ENCODE measurements around the gene CACNA1F. TPM values are rescaled to one million over a fixed set of nuclear protein-coding genes. Genes with fewer than 3 reads are reported as not detected.

The CACNA1F gene
- total RNA-seq, 1 donor from 2014 or later: 0.07 TPM

DNA sequence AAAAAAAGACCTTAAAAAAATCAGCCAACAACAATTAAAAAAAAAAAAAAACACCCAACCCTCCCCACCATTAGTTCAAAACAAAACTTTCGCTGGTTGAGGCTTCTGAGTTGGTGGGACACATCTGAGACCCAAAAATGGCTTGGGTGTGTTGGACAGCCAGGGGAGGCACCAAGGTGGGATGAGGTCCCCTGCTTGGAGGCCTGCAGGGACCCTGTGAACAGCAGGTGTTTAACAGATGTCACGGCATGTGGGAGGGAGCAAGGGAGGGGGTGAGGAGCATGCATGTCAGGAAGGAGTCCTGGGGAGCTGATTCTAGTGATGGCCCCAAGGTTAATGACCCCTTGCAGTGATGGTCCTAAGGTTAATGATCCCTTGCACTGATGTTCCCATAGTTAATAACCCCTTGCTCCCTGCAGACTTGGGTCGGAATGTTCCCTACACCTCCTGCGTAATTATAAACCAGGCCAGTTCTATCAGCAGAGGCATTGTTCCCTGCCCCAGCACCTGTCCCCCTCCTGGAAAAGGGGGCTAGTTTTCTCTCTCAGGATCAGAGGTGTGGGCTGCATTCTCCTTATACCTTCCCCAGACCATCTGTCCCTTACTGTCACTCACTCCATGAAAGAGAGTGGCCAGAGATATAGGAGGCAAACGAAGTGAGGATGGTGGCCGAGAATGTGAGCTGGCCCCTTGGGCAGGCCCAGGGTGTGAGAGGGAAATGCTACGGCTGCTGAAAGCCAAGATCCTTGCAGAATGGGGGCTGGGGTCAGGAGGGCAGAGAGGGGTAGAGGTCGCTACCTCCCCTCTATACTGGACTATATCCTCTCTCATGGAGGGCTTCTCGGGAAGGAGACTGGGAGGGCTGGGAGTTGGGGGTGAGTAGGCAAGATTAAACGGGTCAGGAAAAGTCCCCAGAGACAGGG is 33.6 kb upstream of the CACNA1F start:
- no peaks in the 10 kb centered on the region for H3K9me3 Mint-ChIP-seq
- peak overlapping the region; percentile 100 for H3K27ac Mint-ChIP-seq
- H3K36me3 Mint-ChIP-seq (ENCODE audit: low read depth): peaks cover 9% of the 10 kb centered on the region
- peak overlapping the region; percentile 99 for H3K4me3 Mint-ChIP-seq
- DNase-seq: no peak
- intact Hi-C loops (cut with micrococcal nuclease): no loop called here
- H3K27me3 Mint-ChIP-seq: no peaks in the 10 kb centered on the region
- H3K4me1 Mint-ChIP-seq: peaks cover 49% of the 10 kb centered on the region

DNA sequence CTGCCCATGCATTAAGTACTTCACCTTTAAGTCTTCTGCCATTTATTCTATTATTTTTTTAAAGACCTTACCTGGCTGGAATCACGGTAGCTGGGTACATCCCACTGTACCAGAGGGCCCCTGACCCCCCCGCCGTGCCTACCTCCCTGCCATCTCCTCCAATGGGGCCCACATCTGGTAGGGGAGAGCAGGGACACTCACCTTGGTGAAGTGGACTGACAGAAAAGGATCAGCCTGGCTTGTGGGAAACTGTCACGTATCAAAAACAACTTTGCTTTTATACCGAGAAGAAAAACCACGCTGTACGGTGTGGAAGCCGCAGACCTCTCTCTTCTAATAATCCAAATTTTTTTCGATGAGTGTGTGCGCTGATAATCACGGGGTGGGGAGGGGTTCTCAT is 31.3 kb upstream of the CACNA1F start, which contains the start of gene FOXP3:
FOXP3 (minus strand) TSS at position 251 of the 400 bp plus-strand sequence. CDS start 6,205 bp downstream, outside the sequence.
- Mint-ChIP-seq H3K9me3 (no peaks in the 10 kb centered on the region), H3K27me3 (no peaks in the 10 kb centered on the region), H3K27ac (peak within 1 kb of the TSS; percentile 73), H3K4me1 (peaks cover 47% of the 10 kb centered on the region), H3K4me3 (peak within 1 kb of the TSS; percentile 80), H3K36me3 (ENCODE audit: low read depth) (peaks cover 2% of the 10 kb centered on the region)
- intact Hi-C loops (cut with micrococcal nuclease): loop anchor here (2.0 kb wide), 1 partner anchor 30 kb away; the partner anchor contains the start of gene CCDC22
- DNase-seq: no peak

DNA sequence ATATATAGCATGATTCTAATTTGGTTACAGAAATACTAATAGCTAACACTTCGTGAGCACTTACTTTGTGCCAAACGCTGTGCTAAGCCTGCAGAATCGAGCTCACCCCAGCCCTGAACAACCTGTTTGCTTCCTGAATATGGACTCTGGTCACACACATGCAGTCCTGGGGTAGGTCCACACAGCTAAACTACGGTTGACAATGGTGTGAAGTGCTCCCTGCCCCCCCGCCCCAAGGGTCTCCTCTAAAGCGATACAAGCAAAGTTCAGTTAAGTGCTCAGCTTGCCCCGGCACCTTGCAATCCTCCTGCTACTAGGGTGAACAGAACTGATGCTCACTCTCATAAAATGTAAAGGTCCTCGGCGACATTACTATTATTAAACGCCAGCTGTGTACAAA is 30.5 kb upstream of the CACNA1F start:
- H3K36me3 Mint-ChIP-seq (ENCODE audit: low read depth): peaks cover 3% of the 10 kb centered on the region
- no peaks in the 10 kb centered on the region for H3K9me3 Mint-ChIP-seq
- no peaks in the 10 kb centered on the region for H3K27me3 Mint-ChIP-seq
- peak overlapping the region; percentile 73 for H3K27ac Mint-ChIP-seq
- intact Hi-C loops (cut with micrococcal nuclease): loop anchor here (2.0 kb wide), 1 partner anchor 29 kb away; the partner anchor contains the start of gene CCDC22
- H3K4me1 Mint-ChIP-seq: peaks cover 48% of the 10 kb centered on the region
- peak overlapping the region; percentile 80 for H3K4me3 Mint-ChIP-seq
- DNase-seq: no peak

DNA sequence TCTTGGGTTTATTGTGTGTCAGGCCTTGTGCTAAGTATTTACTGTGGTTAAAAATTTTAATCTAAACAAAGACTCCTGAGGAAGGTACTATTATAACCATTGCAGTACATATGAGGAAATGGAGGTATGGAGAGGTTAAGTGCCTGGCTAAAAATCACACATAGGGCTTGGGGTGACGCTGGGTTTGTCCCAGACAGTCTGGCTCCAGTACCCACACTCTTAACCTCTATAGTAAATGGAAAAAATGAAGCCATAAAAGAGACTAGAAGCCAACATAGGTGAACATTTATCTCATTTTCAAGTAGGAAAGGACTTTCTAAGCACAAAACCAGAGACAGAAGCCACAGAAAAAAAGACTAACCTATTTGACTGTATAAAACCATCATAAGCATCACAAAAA is 29.5 kb upstream of the CACNA1F start:
- Mint-ChIP-seq H3K36me3 (ENCODE audit: low read depth) (peaks cover 3% of the 10 kb centered on the region), H3K4me3 (peak overlapping the region; percentile 80), H3K9me3 (no peaks in the 10 kb centered on the region), H3K27me3 (no peaks in the 10 kb centered on the region), H3K27ac (peak overlapping the region; percentile 22), H3K4me1 (peaks cover 45% of the 10 kb centered on the region)
- intact Hi-C loops (cut with micrococcal nuclease): no loop called here
- no peak for DNase-seq

DNA sequence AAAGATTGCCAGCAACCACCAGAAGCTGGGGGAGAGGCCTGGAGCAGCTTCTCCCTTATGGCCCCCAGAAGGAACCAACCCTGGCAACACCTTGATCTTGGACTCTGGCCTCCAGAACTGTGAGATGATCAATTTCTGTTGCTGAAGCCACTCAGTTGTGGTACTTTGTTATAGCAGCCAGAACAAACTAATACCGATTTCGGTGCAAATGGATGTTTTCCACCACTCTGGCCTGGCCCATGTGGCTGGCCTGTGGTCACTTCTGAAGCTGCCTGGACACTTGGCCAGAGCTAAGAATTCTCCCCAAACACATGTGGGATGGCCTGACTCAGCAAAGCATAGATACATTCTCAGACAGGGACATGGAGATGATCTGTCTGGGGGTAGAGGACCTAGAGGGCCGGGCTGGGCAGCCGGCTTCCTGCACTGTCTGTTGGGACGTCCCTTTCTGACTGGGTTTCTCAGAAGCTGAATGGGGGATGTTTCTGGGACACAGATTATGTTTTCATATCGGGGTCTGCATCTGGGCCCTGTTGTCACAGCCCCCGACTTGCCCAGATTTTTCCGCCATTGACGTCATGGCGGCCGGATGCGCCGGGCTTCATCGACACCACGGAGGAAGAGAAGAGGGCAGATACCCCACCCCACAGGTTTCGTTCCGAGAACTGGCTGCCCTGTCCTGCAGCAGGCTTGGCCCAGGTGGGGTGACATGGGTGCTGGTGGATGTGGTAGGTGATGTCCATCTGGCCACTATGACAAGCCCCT is 27.3 kb upstream of the CACNA1F start:
- peaks cover 3% of the 10 kb centered on the region for H3K36me3 Mint-ChIP-seq (ENCODE audit: low read depth)
- no peak for DNase-seq
- no peak overlapping the region for H3K4me3 Mint-ChIP-seq
- no peaks in the 10 kb centered on the region for H3K9me3 Mint-ChIP-seq
- no peak overlapping the region for H3K27ac Mint-ChIP-seq
- intact Hi-C loops (cut with micrococcal nuclease): no loop called here
- no peaks in the 10 kb centered on the region for H3K27me3 Mint-ChIP-seq
- peaks cover 40% of the 10 kb centered on the region for H3K4me1 Mint-ChIP-seq

DNA sequence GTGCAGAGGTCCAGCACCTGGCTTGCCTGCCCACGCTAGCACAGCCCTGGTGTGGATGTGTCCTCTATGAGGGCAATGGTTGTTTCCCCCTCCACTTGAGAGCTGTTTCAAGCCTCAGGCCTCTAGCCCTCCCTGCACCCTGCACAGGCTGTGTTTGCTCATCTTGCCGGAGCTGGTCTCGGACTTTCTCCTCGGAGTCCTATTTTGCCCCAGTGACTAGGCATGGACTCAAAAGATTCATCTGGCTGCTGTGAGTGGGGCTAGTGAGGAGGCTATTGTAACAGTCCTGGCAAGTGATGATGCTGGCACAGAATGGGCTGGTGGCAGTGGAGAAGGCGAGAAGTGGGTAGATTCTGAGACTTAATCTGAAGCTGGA is 25.6 kb upstream of the CACNA1F start:
- no peak for DNase-seq
- Mint-ChIP-seq H3K27ac (no peak overlapping the region), H3K36me3 (ENCODE audit: low read depth) (peaks cover 3% of the 10 kb centered on the region), H3K4me1 (peaks cover 28% of the 10 kb centered on the region), H3K9me3 (no peaks in the 10 kb centered on the region), H3K27me3 (no peaks in the 10 kb centered on the region), H3K4me3 (no peak overlapping the region)
- intact Hi-C loops (cut with micrococcal nuclease): no loop called here

DNA sequence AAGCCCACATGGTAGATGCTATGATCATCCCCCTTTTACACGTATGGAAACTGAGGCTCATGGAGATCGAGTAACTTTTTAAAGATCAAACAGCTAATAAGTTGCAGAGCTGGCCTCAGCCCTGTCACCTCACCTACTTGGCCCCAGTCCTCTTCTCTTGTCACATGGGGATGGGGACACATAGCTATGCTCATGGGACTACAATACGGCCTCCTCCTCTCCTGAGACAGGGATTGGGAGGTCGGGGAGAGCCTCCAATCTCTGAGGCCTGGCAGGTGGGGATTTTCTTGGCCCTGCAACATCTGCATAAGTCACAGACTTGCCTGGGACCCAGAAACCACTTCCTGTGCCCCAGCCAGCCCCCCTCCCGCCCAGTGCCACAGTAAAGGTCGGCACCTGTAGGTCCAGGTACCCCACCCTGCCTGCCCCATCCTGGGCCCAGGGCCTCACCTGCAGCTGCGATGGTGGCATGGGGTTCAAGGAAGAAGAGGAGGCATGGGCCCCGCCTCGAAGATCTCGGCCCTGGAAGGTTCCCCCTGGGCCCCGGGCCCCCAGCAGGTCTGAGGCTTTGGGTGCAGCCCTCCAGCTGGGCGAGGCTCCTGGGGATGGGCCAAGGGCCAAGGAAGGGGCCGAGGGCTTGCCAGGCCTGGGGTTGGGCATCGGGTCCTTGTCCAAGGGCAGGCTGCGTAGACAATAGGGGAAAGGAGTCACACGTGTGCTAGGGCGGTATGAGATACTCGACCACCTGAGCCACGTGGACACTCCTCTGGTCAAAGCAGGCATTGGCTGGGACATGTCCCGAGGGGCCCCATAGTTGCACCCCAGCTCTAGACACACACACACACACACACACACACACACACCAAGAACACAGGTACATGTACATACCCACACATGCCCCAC is 25.0 kb upstream of the CACNA1F start:
- intact Hi-C loops (cut with micrococcal nuclease): no loop called here
- no peaks in the 10 kb centered on the region for H3K27me3 Mint-ChIP-seq
- peak; percentile 63 for DNase-seq
- peaks cover 3% of the 10 kb centered on the region for H3K36me3 Mint-ChIP-seq (ENCODE audit: low read depth)
- H3K4me3 Mint-ChIP-seq: no peak overlapping the region
- no peaks in the 10 kb centered on the region for H3K9me3 Mint-ChIP-seq
- no peak overlapping the region for H3K27ac Mint-ChIP-seq
- H3K4me1 Mint-ChIP-seq: peaks cover 26% of the 10 kb centered on the region

DNA sequence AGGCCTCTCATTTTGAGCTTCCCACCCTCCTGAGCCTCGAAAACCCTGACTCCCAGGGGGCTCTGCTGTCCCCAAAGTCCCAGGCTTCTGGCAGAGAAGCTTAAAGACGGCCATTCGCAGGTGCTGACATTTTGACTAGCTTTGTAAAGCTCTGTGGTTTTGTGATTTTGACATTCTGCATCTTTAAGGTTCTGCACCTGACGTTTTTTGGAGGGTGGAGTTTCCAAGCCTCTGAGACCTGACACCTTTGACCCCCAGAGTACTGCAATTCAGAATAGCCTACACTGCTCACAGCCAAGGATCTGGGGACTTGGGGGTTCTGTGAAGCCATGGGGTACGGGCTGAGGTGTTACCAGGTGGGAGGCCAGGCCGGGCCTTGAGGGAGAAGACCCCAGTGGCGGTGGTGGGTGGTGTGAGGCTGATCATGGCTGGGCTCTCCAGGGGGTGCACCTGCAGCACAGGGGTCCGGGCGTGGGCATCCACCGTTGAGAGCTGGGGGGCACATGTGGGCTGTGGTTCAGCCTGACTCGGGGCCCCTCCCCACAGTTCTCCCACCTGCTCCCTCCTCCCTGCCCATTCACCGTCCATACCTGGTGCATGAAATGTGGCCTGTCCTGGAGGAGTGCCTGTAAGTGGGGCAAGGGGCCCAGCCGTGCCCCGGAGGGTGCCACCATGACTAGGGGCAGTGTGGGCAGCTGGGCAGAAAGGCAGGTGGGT is 24.1 kb upstream of the CACNA1F start:
- H3K4me3 Mint-ChIP-seq: no peak overlapping the region
- peaks cover 19% of the 10 kb centered on the region for H3K4me1 Mint-ChIP-seq
- intact Hi-C loops (cut with micrococcal nuclease): no loop called here
- H3K27ac Mint-ChIP-seq: no peak overlapping the region
- DNase-seq: no peak
- peaks cover 8% of the 10 kb centered on the region for H3K36me3 Mint-ChIP-seq (ENCODE audit: low read depth)
- no peaks in the 10 kb centered on the region for H3K27me3 Mint-ChIP-seq
- H3K9me3 Mint-ChIP-seq: no peaks in the 10 kb centered on the region

DNA sequence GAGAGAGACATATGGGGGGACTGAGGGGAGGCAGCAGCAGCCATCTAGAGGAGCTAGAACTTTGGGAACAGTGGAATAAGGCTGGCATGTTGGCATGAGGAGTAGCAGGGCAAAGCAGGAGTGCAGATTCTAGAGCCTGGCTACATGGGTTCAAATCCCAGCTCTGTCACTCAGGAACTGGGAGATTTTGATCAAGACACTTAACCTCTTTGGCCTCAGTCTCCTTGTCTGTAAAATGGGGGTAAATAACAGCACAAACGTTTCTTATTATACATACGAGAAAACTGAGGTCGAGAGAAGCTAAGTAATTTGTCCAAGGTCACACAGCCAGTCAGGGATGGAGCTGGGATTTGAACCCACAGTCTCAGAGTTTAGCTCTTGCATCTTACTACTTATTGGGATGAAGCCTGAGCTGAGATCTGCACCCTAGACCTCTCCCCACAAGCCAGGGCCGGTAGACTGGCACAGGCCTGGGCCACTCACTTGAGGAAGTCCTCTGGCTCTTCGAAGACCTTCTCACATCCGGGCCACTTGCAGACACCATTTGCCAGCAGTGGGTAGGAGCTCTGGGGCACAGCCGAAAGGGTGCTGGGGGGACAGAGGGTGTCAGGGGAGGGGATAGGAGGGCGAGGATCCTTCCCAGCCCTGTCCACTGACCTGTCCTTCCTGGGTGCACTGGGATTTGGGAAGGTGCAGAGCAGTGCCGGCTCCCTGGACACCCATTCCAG is 23.3 kb upstream of the CACNA1F start:
- H3K9me3 Mint-ChIP-seq: no peaks in the 10 kb centered on the region
- H3K36me3 Mint-ChIP-seq (ENCODE audit: low read depth): peaks cover 8% of the 10 kb centered on the region
- no peak overlapping the region for H3K4me3 Mint-ChIP-seq
- H3K27me3 Mint-ChIP-seq: no peaks in the 10 kb centered on the region
- H3K27ac Mint-ChIP-seq: no peak overlapping the region
- intact Hi-C loops (cut with micrococcal nuclease): no loop called here
- peaks cover 15% of the 10 kb centered on the region for H3K4me1 Mint-ChIP-seq
- DNase-seq: no peak

DNA sequence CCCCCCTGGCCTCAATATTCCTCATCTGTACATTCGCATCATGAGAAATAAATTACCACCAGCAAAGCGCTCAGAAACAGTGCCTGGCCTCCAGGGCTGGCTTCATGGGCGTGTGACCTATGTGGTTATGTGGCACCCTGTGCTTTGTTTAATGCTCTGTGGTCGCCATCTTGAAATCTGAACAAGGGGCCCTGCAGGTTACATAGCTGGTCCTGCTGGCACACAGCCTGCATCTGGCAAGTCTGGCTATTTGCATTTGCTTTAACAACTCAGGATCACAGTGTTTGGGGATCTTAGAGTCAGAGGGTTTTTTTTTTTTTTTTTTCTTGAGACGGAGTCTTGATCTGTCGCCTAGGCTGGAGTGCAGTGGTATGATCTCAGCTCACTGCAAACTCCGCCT is 21.5 kb upstream of the CACNA1F start:
- no peak overlapping the region for H3K27ac Mint-ChIP-seq
- H3K9me3 Mint-ChIP-seq: no peaks in the 10 kb centered on the region
- no peak overlapping the region for H3K4me3 Mint-ChIP-seq
- no peak for DNase-seq
- intact Hi-C loops (cut with micrococcal nuclease): no loop called here
- peaks cover 15% of the 10 kb centered on the region for H3K36me3 Mint-ChIP-seq (ENCODE audit: low read depth)
- H3K4me1 Mint-ChIP-seq: peaks cover 15% of the 10 kb centered on the region
- no peaks in the 10 kb centered on the region for H3K27me3 Mint-ChIP-seq

DNA sequence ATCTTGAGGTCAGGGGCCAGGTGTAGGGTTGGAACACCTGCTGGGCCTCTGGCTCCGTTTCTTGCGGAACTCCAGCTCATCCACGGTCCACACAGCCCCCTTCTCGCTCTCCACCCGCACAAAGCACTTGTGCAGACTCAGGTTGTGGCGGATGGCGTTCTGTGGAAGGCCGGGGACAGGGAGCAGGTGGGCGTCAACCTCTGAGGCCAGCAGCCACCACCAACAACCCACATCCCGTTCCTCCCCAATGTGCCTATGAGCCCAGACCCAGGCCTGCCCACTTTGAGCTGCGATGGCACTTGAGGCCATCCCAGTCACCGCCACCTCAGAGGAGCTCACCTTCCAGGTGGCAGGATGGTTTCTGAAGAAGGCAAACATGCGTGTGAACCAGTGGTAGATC is 18.2 kb upstream of the CACNA1F start:
- peaks cover 6% of the 10 kb centered on the region for H3K4me1 Mint-ChIP-seq
- H3K27ac Mint-ChIP-seq: no peak overlapping the region
- intact Hi-C loops (cut with micrococcal nuclease): no loop called here

DNA sequence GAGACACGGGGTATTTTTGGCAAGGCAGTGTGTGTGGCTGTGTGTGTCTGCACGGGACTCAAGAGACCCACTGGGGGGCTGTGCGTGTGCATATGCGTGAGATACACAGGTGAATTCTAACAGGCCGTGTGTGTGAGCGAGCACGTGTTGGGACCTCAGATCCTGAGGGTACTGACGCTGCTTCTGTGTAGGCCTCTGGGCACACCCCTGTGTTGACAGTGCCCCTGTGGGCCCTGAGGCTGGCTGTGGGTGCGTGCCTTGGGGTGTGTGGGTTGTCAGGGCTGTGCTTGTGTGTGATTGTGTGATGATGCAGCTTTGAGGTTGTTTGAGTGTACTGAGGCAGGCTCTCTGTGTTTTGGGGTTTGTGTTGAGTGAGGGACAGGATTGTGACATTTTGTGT is 17.4 kb upstream of the CACNA1F start:
- no peak overlapping the region for H3K4me3 Mint-ChIP-seq
- DNase-seq: no peak
- H3K36me3 Mint-ChIP-seq (ENCODE audit: low read depth): peaks cover 22% of the 10 kb centered on the region
- H3K9me3 Mint-ChIP-seq: no peaks in the 10 kb centered on the region
- H3K27ac Mint-ChIP-seq: peak overlapping the region; percentile 49
- H3K27me3 Mint-ChIP-seq: no peaks in the 10 kb centered on the region
- H3K4me1 Mint-ChIP-seq: peaks cover 6% of the 10 kb centered on the region
- intact Hi-C loops (cut with micrococcal nuclease): no loop called here

More for the DNA sequence above, 18.2 kb upstream of the CACNA1F start:
- no peak for DNase-seq
- Mint-ChIP-seq H3K4me3 (no peak overlapping the region), H3K36me3 (ENCODE audit: low read depth) (peaks cover 20% of the 10 kb centered on the region), H3K27me3 (no peaks in the 10 kb centered on the region), H3K9me3 (no peaks in the 10 kb centered on the region)

Data from activated CD4-positive, alpha-beta T cell treated with anti-CD3 and anti-CD28 coated beads, Interleukin-2, amount 10 ng/mL, durations not matched to agents 24 days and 14 days (primary cell).